Activated naive CD4-positive, alpha-beta T cell treated with anti-CD3 and anti-CD28 coated beads, Interleukin-2, amount 50 U/mL, for 16 hours (primary cell): Measurements from ENCODE around the gene IQCF2.
"Not testable (repeated sequence)": the region's sequence is repeated elsewhere in the genome, so short reads cannot be mapped to it uniquely, and the experiment has no call there.

ENCODE experiments used
- DNase-seq: peaks from one replicate; pipeline ENCODE4 v3.0.0-alpha.2; 2020

Gene IQCF2

GRCh38 chr3:51879937-51880336 is 18.5 kb downstream of the IQCF2 start:
- DNase-seq: no peak

DNA sequence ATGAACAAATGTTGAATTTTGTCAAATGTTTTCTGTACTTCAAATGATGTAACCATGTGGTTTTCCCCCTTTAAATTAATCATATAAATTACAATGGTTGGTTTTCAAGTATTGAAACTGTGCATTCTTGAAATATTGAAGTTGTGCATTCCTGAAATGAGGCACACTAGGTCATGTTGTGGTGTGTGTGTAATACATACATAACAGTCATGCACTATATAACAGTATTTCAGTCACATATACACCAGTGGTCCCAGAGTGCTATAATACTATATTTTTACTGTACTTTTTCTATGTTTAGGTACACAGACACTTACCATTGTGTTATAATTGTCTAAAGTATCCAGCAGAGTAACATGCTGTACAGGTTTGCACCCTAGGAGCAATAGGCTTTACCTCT is 25.0 kb downstream of the IQCF2 start:
- no peak for DNase-seq

- DNase-seq: no peak
Observed at GRCh38 chr3:51887620-51888019, 26.2 kb downstream of the IQCF2 start.

DNA sequence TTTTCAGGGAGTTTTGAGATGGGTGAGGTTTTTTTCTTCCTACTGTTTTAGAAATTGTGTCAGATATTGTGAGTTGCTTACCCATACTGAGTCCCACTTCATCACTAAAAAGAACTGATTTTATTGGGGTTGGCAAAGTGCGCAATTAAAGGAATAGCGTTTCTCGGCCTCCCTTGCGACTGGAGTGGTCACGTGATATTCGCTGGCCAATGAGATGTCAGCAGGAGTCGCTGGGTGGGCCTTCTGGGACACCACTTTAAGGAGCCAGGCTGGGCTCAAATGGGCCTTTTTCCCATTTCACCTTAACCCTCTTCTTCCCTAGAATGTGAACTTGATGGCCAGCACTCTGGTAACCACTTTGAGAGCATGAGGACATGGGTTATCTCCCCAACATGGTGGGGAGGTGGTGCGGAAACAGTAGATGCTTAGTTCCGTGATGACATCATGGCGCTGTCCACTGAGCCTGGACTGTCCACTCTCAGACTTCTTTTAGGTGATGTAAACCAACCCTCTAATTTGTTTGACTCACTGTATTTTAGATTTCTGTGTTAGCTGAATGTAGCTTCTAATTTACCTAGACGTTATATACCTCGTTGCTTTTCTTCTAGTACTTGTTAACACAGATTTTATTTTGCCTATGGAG is 27.2 kb downstream of the IQCF2 start:
- no peak for DNase-seq

- no peak for DNase-seq
Observed at GRCh38 chr3:51891242-51892039, 30.0 kb downstream of the IQCF2 start.

DNA sequence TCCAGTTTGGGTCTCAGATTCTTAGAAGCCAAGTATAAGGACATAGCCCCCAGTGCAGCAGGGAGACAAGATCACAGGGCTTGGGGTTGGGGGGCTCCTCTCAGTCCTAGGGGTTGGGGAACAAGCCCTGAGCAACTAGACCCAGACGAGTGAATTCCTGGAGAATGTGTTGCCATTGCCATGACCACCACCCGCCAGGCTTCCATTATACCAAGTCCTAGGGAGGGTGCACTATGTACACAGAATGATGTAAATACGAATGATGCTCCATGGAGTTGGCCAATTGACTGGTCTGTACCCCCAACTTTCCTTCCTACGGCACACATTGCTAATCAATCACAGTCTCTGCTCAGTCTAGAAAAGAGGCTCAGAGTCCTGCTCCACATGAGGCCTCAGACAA is 33.0 kb downstream of the IQCF2 start:
- no peak for DNase-seq

- no peak for DNase-seq
Observed at GRCh38 chr3:51894939-51895338, 33.5 kb downstream of the IQCF2 start.

- no peak for DNase-seq
Observed at GRCh38 chr3:51896607-51897305, 35.3 kb downstream of the IQCF2 start.

- DNase-seq: no peak
Observed at GRCh38 chr3:51897391-51897790, 36.0 kb downstream of the IQCF2 start.

GRCh38 chr3:51900043-51900442 is 38.6 kb downstream of the IQCF2 start:
- not testable (repeated sequence) for DNase-seq

DNA sequence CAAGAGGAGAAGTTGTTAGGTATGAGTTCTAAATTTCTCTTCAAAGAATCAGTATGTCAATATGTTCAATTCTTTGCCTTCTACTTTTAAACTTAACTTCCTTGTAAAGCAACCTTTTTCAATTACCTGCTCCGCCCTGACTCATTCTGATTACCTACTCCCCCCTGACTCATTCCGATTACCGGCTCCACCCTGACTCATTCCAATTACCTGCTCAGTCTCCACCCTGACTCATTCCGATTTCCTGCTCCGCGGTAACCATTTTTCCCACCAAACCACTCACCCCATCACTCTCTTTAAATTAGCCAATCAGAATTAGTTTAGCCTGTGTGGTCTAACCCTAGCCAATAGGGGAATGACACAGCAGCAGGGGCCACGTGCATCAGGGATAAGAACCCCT is 40.9 kb downstream of the IQCF2 start:
- not testable (repeated sequence) for DNase-seq

- DNase-seq: no peak
Observed at GRCh38 chr3:51904034-51904823, 42.8 kb downstream of the IQCF2 start.

- no peak for DNase-seq
Observed at GRCh38 chr3:51908026-51908425, 46.6 kb downstream of the IQCF2 start.
